M059J (cell line): ENCODE measurements around the gene CPPED1. TPM values are rescaled to one million over a fixed set of nuclear protein-coding genes. Genes with fewer than 3 reads are reported as not detected.
A peak's percentile ranks its signal among the peaks of the same experiment; 100 is the strongest.
"Not testable (repeated sequence)": the region's sequence is repeated elsewhere in the genome, so short reads cannot be mapped to it uniquely, and the experiment has no call there.

Source experiments
- DNase-seq: peaks from one replicate; pipeline ENCODE4 v3.0.0-alpha.2; 2012; ENCODE audit warnings: low read depth
- total RNA-seq: library from RNA; depleted of rRNA; stranded (reverse); fragments of >200 nt; shearing (Covaris generic); gene quantifications from 2 replicates; pipeline ENCODE4 v1.2.3, GENCODE V29; 2014

Gene CPPED1
- total RNA-seq, 1 experiment from 2014 or later, result 40.5 TPM

DNA sequence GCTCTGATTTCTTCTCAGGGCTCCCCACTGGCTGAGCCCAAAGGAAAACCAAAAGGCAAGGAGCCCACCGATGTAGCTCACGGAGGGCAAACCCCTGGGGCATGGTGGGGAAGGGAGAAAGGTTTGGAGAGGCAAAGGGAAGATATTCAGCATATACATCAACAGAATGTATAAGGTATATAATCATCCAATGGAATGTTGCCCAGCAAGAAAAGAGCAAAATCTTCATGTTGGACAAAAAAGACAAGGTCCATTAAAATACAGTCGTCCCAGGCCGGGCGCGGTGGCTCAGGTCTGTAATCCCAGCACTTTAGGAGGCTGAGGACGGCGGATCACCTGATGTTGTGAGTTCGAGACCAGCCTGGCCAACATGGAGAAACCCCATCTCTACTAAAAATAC, 1.6 kb downstream of the CPPED1 start:
- no peak for DNase-seq

DNA sequence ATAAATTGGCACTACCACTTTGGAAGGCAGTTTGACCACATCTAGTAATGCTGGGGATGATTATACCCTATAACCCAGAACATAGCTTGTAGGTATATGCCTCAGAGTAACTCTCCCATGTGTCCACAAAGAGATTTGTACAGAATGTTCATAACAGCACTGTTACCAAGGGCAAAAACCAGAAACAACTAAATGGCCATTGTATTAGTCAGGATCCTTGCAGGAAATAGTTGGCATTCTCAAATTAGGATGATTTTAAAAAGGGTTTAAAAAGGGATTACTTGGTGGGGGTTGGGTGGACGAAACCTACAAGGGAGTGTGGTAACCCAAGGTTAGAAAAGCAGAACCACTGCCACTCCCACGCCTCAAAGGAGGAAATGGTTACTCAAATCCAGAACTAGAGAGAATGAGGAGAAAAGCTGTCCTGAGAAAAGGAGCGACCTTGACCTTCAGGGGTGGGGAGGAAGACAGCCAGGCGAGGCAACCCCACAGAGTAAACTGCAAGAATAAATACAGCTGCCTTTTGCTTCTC, 2.1 kb downstream of the CPPED1 start:
- DNase-seq, result peak; percentile 97

DNA sequence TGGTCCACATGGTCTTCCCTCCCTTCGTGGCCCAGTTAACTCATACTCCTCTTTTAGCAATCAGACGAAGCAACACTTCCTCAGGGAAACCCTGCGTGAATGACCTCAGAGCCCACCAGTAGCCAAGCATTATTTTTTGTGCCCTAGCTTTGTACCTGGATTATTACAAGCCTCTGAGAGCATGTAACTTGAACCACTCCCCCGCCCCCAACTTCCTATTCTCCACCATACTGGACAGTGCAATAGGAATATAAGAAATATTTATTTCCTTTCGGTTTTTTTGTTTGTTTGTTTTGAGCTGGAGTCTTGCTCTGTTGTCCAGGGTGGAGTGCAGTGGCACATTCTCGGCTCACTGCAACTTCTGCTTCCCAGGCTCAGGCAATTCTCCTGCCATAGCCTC, 2.9 kb downstream of the CPPED1 start:
- peak; percentile 33 for DNase-seq

DNA sequence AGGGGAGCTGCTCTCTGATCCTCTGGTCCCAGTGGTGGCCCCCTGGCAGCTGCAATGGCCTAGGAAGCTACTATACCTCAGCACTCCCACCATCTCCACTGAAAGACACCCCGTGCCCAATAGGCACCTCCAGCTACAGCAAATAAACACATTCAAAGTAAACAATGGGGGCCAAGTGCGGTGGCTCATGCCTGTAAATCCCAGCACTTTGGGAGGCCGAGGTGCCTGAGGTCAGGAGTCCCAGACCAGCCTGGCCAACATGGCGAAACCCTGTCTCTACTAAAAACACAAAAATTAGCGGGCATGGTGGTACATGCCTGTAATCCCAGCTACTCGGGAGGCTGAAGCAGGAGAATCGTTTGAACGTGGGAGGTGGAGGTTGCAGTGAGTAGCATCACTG, 3.7 kb downstream of the CPPED1 start:
- DNase-seq, result not testable (repeated sequence)

DNA sequence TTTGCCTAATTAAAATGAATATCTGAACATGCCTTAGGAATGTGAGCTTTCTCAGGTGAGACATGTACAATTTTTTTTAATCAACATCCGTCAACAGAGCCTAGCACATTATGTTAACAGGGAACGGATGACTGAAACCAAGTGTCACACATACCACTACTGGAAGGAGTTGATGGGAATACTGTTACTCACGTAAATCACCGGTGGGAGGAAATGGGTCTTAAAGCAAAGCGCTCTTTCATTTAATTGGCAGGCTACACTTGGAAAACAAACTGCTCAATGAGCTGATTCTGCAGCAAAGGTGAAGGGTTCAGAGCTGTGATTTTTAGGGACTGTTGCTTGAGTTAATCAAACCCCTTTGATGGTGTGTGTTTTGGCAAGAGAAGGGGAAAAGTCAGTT, 4.8 kb downstream of the CPPED1 start:
- peak; percentile 45 for DNase-seq

DNA sequence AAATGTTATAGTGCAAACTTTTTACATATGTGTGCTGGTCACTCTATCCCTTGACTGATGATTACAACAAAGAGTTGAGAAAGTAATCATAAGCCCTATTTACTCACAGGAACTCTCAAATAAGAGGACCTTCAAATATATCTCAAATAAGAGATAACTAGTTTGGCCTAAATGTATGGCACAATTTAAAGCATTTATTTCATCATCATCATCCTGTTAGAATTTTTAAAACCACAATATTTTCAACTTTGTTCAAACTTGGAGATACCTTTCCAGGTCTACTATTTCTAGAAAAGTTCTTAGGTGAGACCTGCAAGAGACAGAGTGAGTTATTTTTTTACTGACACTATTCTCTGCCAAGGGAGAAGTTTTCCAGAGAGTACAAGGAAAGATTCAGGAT, 5.5 kb downstream of the CPPED1 start:
- DNase-seq, result no peak

DNA sequence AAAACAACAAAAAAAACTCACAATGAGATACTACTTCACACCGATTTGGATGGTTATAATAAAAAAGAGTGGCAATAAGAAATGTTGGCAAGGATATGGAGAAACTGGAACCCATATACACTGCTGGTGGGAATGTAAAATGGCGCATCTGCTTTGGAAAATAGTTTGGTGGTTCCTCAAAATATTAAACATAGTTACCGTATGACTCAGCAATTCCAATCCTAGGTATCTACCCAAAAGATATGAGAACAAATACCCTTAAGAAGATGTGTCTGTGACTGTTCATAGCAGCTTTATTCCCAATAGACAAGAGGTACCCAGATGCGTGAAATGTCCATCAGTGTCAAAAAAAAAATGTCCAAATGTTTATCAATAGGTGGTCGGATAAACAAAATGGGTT, 7.2 kb downstream of the CPPED1 start:
- DNase-seq, result peak; percentile 81

DNA sequence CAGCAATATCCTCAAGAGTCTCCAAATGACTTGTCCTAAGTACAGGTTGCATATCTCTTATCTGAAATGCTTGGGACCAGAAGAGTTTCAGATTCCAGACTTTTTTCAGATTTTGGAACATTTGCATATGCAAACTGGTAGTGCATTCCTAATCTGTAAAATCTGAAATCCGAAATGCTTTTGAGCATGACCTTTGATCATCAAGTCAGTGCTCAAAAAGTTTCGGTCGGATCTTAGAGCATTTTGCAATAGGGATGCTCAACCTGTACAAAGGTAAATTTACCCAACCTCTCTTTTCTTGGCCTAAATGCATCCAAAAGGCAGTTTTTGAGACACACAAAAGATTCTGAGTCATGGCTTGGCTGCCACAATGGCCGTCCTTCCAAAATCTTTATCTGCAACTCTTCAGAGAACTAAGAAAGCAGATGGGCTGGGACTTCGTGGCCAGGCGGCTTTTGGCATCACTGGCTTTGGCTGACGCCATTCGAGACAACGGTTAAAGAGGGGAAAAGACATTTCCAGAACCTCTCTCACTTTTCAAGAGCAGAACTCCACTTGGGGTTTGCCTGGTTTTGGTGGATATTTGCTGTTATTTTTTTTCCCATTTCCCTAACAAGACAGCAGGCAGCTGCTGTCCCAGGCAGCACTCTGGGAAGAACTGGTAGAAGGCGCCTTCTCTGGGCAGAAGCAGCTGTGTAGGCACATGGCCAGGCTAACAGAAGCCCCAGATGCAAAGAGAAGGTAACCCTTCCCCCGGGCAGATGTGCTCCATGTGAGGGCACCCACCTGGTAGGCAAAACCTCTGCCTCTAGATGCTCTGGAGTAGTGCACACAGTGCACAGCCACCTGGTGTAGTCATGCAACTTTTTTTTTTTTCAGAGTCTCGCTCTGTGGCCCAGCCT, 8.9 kb downstream of the CPPED1 start:
- DNase-seq, result no peak

DNA sequence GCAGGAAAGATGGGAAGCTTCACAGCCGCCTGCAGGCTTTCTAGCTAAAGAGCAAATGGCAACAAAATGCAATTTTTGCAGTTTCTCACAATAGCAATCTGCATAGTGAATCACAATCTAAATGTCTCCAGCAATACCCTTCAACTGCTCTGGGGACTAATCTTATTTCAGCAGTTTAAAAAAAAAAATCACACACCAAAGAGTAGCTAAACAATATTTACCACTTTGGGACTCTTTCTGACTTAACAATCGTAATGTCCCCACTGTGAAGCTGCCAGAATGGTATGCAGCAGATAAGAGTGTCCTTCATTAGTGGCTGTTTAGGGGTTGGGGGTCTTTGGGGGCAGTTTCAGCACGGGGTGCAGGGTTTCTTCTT, 9.8 kb downstream of the CPPED1 start:
- DNase-seq, result no peak

DNA sequence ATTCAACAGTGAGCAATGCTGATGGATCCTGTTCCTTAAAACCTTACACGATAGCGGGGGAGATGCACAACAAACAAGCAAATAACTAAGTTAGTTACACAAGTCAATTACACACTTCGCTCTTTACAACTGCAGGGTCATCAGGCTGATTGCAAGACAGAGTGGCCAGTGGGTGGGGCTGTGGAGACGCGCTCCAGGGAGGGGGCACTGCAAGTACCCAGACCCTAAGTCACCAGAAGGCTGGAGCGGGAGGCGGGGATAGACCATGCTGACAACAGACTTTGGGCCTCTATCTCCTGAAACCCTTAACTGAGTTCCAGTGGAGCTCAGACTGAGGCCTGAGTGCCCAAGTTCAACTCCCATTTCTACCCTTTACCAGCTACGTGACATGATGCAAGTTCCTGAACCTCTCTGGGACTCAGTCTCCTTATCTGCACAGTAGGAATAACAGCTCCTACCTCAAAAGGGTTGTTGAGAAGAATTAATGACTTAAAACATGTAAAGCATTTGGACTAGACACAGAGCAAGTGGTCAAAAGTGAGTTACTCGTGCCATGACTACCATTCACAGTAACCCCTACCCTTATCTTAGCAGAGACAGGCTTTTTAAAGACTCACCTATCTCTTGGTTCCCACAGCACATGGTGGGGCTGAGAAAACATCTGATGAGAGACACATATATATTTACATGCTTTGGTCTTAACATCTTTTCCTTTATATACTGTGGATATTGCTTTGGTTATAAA, 10.4 kb downstream of the CPPED1 start:
- DNase-seq, result no peak

DNA sequence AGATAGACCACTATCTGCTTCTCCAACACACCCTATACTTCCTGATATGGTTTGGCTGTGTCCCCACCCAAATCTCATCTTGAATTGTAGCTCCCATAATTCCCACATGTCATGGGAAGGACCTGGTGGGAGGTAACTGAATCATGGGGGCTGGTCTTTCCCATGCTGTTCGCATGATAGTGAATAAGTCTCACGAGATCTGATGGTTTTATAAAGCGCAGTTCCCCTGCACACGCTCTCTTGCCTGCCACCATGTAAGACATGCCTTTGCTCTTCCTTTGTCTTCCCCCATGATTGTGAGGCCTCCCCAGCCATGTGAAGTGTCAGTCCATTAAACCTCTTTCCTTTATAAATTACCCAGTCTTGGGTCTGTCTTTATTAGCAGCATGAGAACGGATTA, 11.2 kb downstream of the CPPED1 start:
- DNase-seq, result not testable (repeated sequence)

DNA sequence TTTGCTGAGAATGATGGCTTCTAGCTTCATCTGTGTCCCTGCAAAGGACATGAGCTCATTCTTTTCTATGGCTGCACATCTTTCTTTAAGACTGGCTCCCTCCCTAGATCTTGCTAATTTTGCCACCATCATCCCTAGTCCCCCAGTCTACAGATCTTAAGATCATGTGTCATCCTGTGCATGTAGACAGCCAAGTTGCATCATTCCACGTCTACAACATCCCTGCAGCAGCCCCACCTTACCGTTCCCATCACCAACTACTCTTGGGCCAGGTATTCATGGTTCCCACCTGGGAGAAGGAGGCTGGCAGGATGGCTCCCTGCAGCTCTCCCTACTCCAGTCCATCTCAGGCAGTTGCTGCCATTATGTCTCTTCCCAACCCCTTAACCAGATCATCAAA, 12.3 kb downstream of the CPPED1 start:
- DNase-seq, result no peak

DNA sequence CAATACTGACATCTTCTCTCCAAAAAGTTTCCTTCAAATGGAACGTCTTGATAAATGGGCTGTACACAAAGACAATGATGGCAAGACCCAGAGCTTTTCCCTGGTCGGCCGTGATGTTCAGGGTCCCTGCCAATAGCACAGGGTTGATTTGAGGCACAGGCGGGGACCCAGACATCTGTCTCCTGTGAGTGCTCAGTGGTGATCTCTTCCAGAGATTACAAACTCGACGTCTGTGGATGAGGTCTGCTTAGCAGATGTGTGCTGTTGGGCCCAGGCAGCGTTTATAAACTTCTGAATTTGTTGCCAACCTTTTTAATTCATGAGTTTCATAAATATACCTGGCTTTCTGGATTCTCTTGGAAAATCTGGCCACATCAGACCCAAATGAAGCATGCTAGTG, 14.9 kb downstream of the CPPED1 start:
- DNase-seq, result no peak

DNA sequence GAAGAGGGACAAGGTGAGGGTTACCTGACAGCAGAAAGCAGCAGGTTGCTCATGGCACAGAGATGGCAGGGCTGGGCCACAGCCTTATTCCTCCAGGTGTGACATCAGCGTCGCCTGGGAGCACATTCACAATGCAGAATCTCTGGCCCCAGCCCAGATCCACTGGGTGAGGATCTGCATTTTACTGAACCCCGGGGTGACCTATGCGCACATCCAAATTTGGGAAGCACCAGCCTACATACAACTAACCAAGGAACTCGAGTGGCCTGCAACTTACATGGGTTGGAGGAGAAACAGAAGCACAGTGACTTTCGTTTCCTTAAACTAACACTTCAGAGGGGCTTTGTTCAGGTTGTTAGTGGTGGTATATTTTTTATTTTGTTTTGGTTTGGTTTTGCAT, 17.6 kb downstream of the CPPED1 start:
- no peak for DNase-seq

DNA sequence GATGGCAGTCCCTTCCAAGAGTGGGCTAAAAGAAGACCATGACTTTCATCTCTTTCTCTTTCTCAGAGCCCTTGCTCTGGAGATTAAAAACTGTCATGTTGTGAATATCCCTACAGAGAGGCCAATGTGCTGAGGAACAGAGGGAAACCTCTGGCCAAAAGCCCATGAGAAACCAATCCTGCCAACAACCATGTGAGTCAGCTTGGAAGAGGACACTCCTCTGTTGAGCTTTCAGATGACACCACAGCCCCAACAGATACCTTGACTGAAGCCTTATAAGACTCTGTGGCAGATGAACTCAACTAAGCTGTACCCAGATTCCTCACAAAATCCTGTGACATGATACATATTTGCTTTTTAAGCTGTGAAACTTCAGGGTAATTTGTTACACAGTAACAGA, 19.6 kb downstream of the CPPED1 start:
- peak; percentile 20 for DNase-seq

DNA sequence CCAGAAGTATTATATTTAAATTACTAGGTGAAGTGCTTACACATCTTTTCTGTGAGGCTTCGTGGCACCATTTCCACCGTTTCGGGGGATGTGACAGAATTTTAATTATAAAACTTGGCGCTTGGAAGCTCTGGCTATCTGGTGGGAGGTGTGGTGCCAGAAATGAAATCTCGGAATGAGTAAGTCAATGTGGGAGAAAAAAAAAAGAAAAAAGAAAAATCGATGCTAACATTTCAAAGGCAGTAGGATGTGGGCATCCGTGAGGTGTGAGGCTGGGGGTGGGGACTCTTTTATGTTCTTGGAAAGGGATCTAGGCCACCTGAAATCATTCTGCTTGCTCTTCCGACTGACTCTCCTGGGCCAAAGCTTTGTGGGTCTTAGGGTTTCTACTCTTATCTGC, 21.9 kb downstream of the CPPED1 start:
- no peak for DNase-seq

DNA sequence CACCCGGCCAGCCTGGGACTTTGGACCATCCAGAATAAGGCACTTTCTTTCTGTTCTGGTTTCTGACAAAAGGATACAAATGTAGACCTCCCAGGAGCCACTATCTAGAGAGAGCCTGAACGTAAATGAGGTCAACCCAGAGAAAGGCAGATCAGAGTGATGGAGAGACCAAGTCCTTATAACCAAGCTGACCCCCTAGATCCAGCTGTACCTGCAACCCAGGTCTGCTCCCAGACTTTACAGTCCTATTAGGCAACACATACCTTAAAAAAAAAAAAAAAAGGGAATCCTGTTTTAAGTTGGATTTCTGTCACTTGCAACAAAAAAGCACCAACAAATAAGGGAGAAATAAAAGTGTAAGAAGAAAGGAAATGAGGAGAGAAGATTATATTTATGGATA, 23.2 kb downstream of the CPPED1 start:
- DNase-seq, result no peak

DNA sequence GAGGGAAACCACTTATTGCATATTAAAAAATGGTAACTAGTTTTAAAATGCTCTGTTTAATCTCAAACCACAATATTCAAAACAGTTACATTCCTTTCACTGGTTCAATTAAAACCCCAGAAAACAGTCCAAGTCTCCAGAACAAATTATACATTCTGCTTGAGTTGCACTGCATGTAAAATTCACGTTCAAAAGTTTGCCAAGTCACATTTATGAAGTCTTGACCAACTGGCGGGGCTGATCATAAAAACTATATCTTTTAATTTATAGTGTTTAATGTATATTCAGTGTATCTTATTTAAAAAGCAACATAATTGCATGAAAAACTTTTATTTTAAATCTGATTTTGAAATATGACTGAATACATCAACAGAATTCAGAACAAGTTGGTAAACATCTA, 25.0 kb downstream of the CPPED1 start:
- no peak for DNase-seq

DNA sequence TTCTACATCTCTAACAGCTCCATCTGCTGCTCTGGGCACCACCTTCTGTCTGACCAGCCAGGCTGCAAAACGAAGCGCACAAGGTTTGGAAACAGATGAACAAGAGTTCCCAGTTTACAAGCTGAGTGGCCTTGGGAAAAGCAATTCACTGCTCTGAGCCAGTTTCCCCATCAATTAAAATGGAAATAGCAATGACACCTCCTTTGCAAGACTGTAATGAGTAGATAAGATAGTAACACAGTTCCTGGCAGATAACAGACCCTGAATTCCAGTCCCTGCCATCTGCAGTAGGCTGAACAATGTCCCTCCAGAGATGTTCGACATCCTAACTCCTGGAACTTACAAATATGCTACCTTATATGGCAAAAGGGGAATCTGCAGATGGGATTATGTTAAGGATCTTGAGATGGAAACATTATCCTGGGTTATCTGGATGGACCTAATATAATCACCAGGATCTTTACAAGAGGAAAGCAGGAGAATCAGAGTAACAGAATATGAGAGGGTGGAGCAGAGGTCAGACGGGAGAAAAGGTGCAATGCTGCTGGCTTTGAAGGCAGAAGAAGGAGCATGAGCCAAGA, 27.9 kb downstream of the CPPED1 start:
- no peak for DNase-seq

DNA sequence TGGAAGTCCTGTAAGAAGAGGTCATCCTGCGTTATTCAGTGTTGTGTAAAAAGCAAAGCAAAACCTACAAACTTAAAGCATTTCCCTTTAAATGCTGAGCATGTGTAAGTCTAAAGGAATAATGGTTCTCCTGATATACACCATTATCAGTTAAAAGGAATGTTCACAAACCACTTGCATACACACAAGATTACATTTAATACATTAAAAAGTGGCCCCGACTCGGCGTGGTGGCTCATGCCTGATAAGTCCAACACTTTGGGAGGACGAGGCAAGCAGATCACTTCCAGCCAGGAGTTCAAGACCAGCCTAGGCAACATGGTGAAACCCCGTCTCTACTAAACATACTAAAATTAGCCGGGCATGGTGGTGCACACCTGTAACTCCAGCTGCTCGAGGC, 30.5 kb downstream of the CPPED1 start:
- no peak for DNase-seq

DNA sequence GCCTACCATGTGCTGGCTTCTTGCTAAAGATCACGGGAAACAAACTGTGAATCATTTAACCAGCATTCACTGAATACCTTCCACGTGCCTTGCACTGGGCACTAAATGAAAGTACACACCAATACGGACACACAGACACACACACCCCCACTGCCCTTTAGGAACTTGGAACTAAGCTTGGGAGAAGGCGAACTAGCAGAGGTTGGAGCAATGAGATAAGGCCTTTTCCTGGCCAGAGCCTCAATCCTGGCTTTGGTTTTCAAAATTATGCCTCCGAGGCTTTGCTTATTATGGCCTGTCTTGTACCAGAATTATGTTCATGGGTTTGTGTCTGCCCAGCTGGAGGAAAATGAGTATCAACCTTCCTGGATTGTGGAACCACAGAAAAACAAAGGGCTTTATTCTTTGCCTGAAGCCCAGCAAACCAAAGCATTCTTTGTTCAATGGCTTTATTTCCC, 32.3 kb downstream of the CPPED1 start:
- peak; percentile 16 for DNase-seq

DNA sequence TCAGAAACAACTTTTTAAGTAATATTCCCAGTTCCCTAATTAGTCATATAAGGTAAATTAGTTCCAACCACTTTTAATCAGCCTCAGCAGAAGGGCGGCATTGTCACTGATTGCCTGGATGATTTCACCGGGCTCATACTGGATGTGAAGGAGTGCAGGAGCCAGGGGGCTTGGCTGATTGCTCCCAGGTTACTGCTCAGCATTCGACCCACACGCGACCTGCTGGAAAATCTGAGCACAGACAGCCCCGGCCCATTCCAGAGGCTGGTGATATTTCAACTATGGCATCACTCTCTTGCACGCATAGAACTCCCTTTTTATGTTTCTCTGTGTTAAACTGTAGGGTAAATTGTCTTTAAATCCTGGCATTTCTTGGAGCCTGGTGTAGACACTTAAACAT, 34.2 kb downstream of the CPPED1 start:
- DNase-seq, result no peak

DNA sequence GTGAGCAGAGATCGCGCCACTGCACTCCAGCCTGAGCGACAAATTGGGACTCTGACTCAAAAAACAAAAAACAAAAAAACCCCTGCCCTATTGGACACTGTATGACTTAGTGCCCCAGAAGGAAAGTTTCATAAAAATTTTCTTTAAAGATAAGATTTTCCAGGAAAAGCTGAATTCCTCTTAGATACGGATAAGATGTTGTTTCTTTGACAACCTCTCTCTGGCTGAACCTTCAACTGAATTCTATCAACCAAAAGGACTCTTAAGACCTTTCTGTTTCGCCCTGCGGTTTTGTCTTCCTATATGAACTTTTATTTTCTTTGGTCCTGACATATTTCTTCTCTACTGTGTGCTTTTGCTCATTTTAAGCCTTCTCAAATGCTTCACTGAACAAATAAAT, 35.8 kb downstream of the CPPED1 start:
- DNase-seq, result no peak
